ENCODE measurements around the gene SLC25A23. TPM values are rescaled to one million over a fixed set of nuclear protein-coding genes. Genes with fewer than 3 reads are reported as not detected.
A peak's percentile ranks its signal among the peaks of the same experiment; 100 is the strongest.

The SLC25A23 gene
- total RNA-seq, 1 experiment from 2014 or later: 42.9 TPM

GRCh38 chr19:6421075-6422014 is 38.2 kb downstream of the SLC25A23 start:
- Histone ChIP-seq H2BK12ac (ENCODE audit: insufficient read length, low read depth, low read length) (no peak overlapping the region), H3K4me1 (ENCODE audit: insufficient read depth, low read length) (no peaks in the 10 kb centered on the region), H3K9ac (ENCODE audit: extremely low read depth, insufficient read length, low read length) (no peak overlapping the region), H3K4ac (ENCODE audit: low read depth, low read length) (no peak overlapping the region), H3K27ac (ENCODE audit: insufficient read length, low read depth, low read length) (no peak overlapping the region), H4K20me1 (ENCODE audit: control insufficient read depth, insufficient read depth, insufficient read length) (no peaks in the 10 kb centered on the region), H3K23me2 (ENCODE audit: insufficient read length, low read depth, low read length, poor library complexity, severe bottlenecking) (peaks cover 4% of the 10 kb centered on the region), H3K79me1 (ENCODE audit: insufficient read depth, low read depth, low read length, poor library complexity, severe bottlenecking) (peaks cover 7% of the 10 kb centered on the region), H4K91ac (ENCODE audit: insufficient read length, low read depth, low read length) (no peak overlapping the region), H4K8ac (replicated peaks; ENCODE audit: insufficient read length, low read depth, low read length) (no peak overlapping the region), H2BK20ac (ENCODE audit: low read depth, low read length, poor library complexity, severe bottlenecking) (no peak overlapping the region), H2BK15ac (ENCODE audit: low read depth, low read length) (no peak overlapping the region), H3T11ph (ENCODE audit: low read length) (no peak overlapping the region), H3K79me2 (ENCODE audit: insufficient read depth, low read length) (peaks cover 44% of the 10 kb centered on the region), H2AFZ (ENCODE audit: low read length) (no peak overlapping the region), H4K5ac (ENCODE audit: insufficient read length, low read depth, low read length) (no peak overlapping the region), H2BK120ac (ENCODE audit: low read depth, low read length, poor library complexity, severe bottlenecking) (no peak overlapping the region), H3K14ac (ENCODE audit: insufficient read depth, low read length) (no peak overlapping the region), H3K56ac (ENCODE audit: insufficient read length, low read depth, low read length) (no peak overlapping the region), H2BK5ac (ENCODE audit: insufficient read length, low read length) (no peak overlapping the region), H2AK5ac (ENCODE audit: insufficient read length, low read length) (no peak overlapping the region), H3K18ac (ENCODE audit: insufficient read length, low read depth, low read length) (no peak overlapping the region), H3K23ac (ENCODE audit: insufficient read length, low read depth, low read length) (no peak overlapping the region), H3K9me3 (ENCODE audit: control insufficient read depth, low read depth, low read length) (no peaks in the 10 kb centered on the region), H3K27me3 (ENCODE audit: insufficient read depth, low read length) (no peaks in the 10 kb centered on the region), H3K4me2 (ENCODE audit: insufficient read depth, insufficient read length, low read length) (no peak overlapping the region)
- H3K4me3 Mint-ChIP-seq: peak overlapping the region in 1 of 2 experiments; percentile 38; a peak in 1 of 5 replicates
- peak overlapping the region in 2 of 3 experiments; percentile 64 to 70; a peak in 2 of 7 replicates for H3K27ac Mint-ChIP-seq
- peaks cover 6 to 8% of the 10 kb centered on the region in 2 experiments for H3K9me3 Mint-ChIP-seq
- H3K27me3 Mint-ChIP-seq (ENCODE audit: low read depth): peaks cover 4% of the 10 kb centered on the region; the same call in 1 of the 2 replicates
- peaks cover 43 to 79% (median 74%) of the 10 kb centered on the region in 3 experiments for H3K36me3 Mint-ChIP-seq (ENCODE audit: insufficient read depth in 1 of 3, low read depth in 3 of 3)
- DNase-seq: no peak
- H3K4me1 Mint-ChIP-seq: peaks cover 10 to 15% of the 10 kb centered on the region in 2 experiments
- WGBS (ENCODE audit: extremely low coverage, insufficient read length, low lambda C conversion rate): no CpG with 5 or more reads among the region's 20 CpGs
- no peak for TF ChIP-seq CTCF (conservative IDR thresholded peaks at IDR 0.05)

All from H9 (cell line).